ENCODE data around the gene ACOT11.

- no peak for TF ChIP-seq POLR2A (IDR thresholded peaks at IDR 0.05)
- no peak for TF ChIP-seq CTCF (IDR thresholded peaks at IDR 0.05)
Observed at GRCh38 chr1:54546651-54547401, 1.2 kb upstream of the ACOT11 start.

Data from thyroid gland (tissue), 4 donors.